Urothelium cell line (cell line): Measurements from ENCODE around the gene DIRAS1.

Experiments used
- DNase-seq: peaks from one replicate; pipeline ENCODE4 v3.0.0; 2011; ENCODE audit warnings: low spot score, mixed read lengths
- FAIRE-seq: peaks from 2 replicates; lab custom pipeline; 2011; peaks lifted over from hg19 to GRCh38; lab: Jason Lieb, UNC

Gene DIRAS1

GRCh38 chr19:2755811-2756210 is 34.6 kb upstream of the DIRAS1 start:
- FAIRE-seq (no peak), DNase-seq (no peak)

DNA sequence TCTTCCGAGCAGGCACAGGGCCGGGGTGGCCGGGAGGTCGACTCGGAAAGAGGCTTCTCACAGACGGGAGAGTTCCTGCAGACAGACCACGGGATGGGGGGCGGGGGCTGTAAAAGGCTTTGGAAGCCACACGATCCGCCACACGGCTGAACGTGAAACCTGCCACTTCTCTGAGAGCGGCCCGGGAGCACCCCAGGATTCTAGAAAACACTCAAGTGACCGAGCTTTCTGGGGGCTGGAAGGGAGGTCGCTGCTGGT is 34.2 kb upstream of the DIRAS1 start:
- FAIRE-seq, result no peak
- no peak for DNase-seq

DNA sequence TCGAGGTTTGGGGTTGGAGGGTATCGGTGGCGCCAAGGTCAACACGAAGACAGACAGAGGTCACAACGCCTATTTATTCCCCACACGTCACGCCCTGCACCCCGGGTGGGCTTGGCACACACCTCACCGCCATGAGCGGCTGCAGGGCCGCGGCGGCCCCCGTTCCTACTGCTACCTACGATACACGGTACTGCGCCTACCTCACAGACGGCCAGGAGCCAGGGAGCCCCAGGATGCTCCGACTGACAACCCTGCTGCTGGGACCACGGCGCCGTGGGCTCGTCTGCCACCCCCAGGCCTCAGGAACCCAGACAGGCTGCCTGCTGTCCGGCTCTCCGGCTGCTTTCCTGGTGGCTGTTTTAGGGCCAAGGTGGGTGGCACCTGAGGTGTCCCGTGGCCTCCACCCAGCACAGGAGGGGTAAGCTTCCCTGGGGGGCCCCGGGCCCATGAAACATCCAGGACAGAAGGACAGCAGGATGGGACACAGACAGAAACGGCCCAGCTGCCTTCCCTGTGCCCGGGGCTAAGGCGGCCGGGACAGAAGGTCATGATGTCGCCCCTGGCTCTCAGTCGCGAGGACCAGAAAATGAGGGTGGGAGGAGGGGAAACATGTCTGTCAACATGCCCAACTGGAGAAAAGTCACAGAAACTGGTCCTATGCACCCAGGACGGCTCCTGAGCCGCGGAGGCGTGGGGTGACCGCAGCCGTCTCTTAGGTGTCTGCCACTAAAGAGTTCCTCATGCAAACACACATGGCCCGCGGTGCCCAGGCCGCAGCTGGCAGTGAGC is 33.7 kb upstream of the DIRAS1 start:
- no peak for FAIRE-seq
- DNase-seq, result no peak

- no peak for FAIRE-seq
- DNase-seq, result no peak
Observed at GRCh38 chr19:2751438-2751830, 30.3 kb upstream of the DIRAS1 start.

- no peak for DNase-seq
- FAIRE-seq, result no peak
Observed at GRCh38 chr19:2750808-2751437, 29.8 kb upstream of the DIRAS1 start.

GRCh38 chr19:2747349-2747748 is 26.2 kb upstream of the DIRAS1 start:
- FAIRE-seq (no peak), DNase-seq (no peak)

- FAIRE-seq, result no peak
- no peak for DNase-seq
Observed at GRCh38 chr19:2744113-2744512, 22.9 kb upstream of the DIRAS1 start.

- DNase-seq (no peak), FAIRE-seq (no peak)
Observed at GRCh38 chr19:2743099-2743498, 21.9 kb upstream of the DIRAS1 start.

- FAIRE-seq (no peak), DNase-seq (no peak)
Observed at GRCh38 chr19:2740314-2740656, 19.1 kb upstream of the DIRAS1 start.

DNA sequence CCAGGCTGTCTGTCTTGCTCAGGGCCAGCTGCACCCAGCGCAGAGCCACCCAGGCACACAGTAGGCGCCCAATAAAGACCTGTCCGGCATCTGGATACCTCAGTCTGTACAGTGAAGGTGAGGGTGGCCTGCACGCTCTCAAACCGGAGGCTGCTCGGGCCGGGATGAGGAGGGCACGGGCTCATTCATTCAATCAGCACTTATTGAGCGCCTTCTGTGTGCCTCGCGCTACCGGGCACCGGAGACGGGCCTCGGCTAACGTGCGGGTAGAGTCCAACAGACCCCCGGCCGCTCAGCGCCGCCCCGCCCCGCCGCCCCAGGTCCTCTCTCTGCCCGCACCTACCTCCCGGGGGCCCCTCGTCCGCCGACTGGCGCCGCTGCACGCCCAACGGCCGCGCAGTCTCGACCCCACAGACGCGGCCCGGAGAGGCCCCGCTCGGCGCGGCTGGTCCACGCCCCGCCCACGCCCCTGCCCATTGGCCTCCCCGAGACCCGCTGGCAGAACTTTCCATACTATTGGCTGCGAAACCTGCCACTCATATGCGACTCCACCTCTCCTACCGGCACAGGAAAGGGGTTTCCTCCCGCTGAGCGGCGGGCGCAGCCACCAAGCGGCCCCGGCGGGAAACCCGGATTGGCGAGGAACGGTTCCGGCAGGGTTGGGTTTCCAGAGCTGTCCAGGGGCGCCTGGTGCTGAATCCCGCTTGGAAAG is 18.6 kb upstream of the DIRAS1 start, which contains the start of gene SLC39A3:
TSS of gene SLC39A3 (minus strand) at position 416 of the 712 bp plus-strand sequence. CDS start 2,760 bp downstream, outside the sequence.
- peak; percentile 99 for DNase-seq
- FAIRE-seq, result peak; percentile 86

DNA sequence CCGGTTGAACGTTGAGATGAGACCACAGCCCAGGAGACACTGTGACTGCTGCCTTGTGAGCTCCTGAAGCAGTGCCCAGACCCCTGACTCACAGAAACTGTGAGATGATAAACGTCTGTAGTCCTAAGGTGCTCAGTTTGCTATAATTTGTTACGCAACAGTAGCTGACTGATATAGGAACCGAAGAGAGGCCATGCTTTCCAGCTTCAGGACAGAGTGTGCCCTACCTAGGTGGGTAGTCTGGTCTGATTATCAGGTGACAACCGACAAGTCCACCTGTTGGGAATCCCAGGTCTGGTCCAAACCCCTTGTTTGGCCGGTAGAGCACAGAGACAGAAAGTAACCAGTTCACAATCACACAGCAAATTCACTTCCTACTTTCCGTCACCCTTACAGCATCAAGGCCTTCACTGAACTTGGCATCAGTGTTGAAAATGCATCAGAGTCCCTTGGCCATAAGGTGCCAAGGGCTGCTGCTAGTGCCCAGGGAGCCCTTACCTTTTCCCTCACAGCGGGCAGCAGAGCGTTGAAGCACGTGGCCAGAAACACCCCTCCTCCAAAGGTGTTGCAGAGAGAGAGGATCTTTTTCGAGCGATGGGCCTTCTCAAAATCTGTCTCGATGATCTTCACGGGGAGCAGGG is 15.5 kb upstream of the DIRAS1 start:
- DNase-seq (no peak), FAIRE-seq (no peak)

DNA sequence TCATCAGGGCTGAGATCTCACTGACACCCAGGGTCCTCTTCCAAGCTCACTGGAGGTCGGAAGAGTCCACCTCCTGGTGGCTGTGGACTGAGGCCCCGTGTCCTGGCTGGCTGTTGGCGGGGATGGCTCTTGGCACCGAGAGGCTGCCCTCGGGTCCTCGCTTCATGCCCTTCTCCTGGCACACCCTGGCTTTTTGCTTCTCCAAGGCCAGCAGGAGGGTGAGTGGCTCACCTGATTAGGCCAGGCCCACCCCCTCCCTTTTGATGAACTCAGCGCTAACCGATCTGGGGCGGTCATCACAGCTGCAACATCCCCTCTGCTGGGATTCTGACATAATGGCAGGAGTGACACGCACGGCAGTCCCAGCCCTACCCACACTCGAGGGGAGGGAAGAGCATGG is 14.2 kb upstream of the DIRAS1 start:
- DNase-seq (no peak), FAIRE-seq (no peak)

- no peak for DNase-seq
- FAIRE-seq, result no peak
Observed at GRCh38 chr19:2734589-2735288, 13.6 kb upstream of the DIRAS1 start.

GRCh38 chr19:2733930-2734588 is 12.9 kb upstream of the DIRAS1 start:
- DNase-seq (no peak), FAIRE-seq (no peak)

GRCh38 chr19:2732883-2733282 is 11.7 kb upstream of the DIRAS1 start:
- no peak for DNase-seq
- FAIRE-seq, result no peak

DNA sequence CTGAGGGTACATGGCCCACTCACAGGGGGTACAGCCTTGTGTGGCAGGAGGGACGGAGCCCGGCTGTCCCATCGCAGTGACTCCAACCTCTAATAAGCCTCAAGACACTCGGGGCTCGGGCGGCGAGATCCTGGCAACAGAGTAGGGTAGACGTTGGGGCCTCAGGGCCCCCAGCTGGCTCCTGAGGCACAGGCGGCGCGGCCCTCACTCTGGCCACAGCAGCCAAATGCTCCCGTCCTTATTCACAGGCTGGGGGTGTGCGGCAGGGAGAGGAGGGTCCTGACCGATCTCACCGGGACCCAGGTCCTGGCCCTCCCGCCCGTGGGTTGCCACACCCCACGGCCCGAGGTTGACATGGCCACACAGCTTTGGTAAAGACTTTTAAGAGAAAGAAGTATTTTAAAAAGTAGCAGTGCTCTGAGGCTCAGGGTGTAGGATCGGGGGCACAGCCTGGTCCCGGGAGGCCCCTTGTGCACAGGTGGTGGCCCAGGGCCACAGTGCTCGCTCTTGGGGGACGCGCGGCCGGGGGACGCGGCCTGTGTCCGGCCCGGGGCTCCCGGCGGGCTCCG is 11.1 kb upstream of the DIRAS1 start:
- DNase-seq, result no peak
- no peak for FAIRE-seq

DNA sequence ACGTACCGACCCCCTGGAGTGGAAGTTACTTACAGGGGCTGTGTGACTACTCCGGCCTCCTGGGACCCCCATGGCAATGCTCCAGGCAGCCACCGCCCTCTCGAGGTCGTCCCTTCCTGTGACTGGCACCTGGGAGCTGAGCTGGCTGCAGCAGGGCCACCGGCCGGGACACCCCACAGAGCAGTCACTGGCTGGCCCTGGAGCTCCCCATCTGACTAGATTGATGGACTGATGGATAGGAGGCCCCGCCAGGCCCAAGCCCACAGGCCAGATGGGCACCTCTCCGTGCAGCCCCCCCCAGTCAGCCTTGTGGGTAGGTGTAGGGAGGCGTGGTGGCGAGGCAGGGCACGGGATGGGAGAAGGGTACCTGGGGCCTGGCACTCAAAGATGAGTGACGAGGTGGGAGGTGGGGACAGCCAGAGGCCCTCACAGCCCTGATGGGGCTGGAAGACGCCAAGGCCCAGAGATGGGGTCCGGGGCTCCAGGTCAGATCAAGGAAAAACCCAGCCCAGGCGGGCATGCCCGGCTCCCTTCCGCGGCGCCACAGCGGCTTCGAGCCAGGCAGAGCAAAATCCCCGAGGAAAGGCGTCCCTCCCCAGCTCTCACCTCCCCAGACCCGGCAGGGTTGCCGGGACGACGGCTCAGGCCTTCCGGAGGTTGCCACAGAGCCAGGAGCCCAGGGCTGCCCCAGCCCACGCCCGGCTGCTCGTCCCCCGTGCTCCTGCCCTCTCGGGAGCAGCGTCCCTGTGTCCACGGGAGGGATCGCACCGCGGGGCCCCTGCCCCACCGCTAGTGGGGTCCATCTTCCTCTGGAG is 10.2 kb upstream of the DIRAS1 start:
- FAIRE-seq (no peak), DNase-seq (no peak)

GRCh38 chr19:2729943-2730818 is 9.0 kb upstream of the DIRAS1 start:
- FAIRE-seq (no peak), DNase-seq (no peak)
